IMR-90 (cell line): ENCODE data around the gene PTAR1. TPM values are rescaled to one million over a fixed set of nuclear protein-coding genes. Genes with fewer than 3 reads are reported as not detected.

ENCODE experiments used
- ATAC-seq: fragments of 200-7000 bp; cut with Tn5 transposase; 2 replicates; pipeline ENCODE4 v1.9.1; 2020; ENCODE audit warnings: low read depth, mild to moderate bottlenecking, moderate library complexity
- BruUV-seq: library from RNA; stranded (reverse); fragments of 400-500 nt; replicated peaks from 2 replicates; lab custom pipeline; 2021; lab: Mats Ljungman, UMichigan
- CTCF ChIA-PET: fragments of 300-600 bp; formaldehyde crosslinking; extraction: SDS; loops from one replicate; lab custom pipeline; 2021; ENCODE audit warnings: antibody characterized with exemption; lab: Yijun Ruan, JAX
- POLR2A ChIA-PET: fragments of 300-600 bp; sonication (Branson Sonifier 250); formaldehyde crosslinking; loops from one replicate; lab custom pipeline; 2022; ENCODE audit warnings: antibody characterized with exemption; ENCODE audit not compliant: unreplicated experiment; lab: Charles Lee
- DNase-seq: peaks from one replicate; pipeline ENCODE4 v3.0.0; 2013
- H2AFZ ChIP-seq: replicated peaks from 2 replicates; pipeline ENCODE3; 2013; ENCODE audit warnings: low read length, mild to moderate bottlenecking; ENCODE audit not compliant: poor library complexity
- H2AK5ac ChIP-seq: 2 replicates; pipeline ENCODE4 v1.6.1; 2013; ENCODE audit warnings: low read depth, low read length, inconsistent platforms
- H2AK9ac ChIP-seq: replicated peaks from 2 replicates; pipeline ENCODE3; 2013; ENCODE audit warnings: mild to moderate bottlenecking, low read depth, low read length, moderate library complexity; ENCODE audit not compliant: poor library complexity
- H2BK120ac ChIP-seq: 2 replicates; pipeline ENCODE4 v1.6.1; 2013; ENCODE audit warnings: low read depth, low read length, inconsistent platforms
- H2BK15ac ChIP-seq: 3 replicates; pipeline ENCODE4 v1.6.1; 2013; ENCODE audit warnings: low read depth, low read length, inconsistent platforms
- H2BK20ac ChIP-seq: 2 replicates; pipeline ENCODE4 v1.6.1; 2013; ENCODE audit warnings: low read depth, mild to moderate bottlenecking, inconsistent platforms, low read length, moderate library complexity
- H2BK5ac ChIP-seq: 2 replicates; pipeline ENCODE4 v1.6.1; 2013; ENCODE audit warnings: mild to moderate bottlenecking, low read depth, low read length, inconsistent platforms; ENCODE audit not compliant: poor library complexity, severe bottlenecking
- H3K14ac ChIP-seq: replicated peaks from 2 replicates; pipeline ENCODE4 v1.6.1; 2013; ENCODE audit warnings: low read depth, low read length, inconsistent platforms
- H3K18ac ChIP-seq: 2 replicates; pipeline ENCODE4 v1.6.1; 2013; ENCODE audit warnings: low read depth, low read length, control low read depth
- H3K23ac ChIP-seq: 2 replicates; pipeline ENCODE4 v1.6.1; 2013; ENCODE audit warnings: low read depth, low read length, inconsistent platforms
- H3K27ac ChIP-seq: 2 replicates; pipeline ENCODE4 v1.5.1; 2013; ENCODE audit warnings: mild to moderate bottlenecking, control low read depth, low read length; ENCODE audit not compliant: insufficient read depth
- H3K27me3 ChIP-seq: 2 replicates; pipeline ENCODE4 v1.6.1; 2013; ENCODE audit warnings: low read length; ENCODE audit not compliant: control insufficient read depth, insufficient read depth
- H3K36me3 ChIP-seq: 2 replicates; pipeline ENCODE4 v1.6.1; 2013; ENCODE audit warnings: low read length, mixed read lengths; ENCODE audit not compliant: control insufficient read depth, insufficient read depth
- H3K4ac ChIP-seq: 2 replicates; pipeline ENCODE4 v1.6.1; 2013; ENCODE audit warnings: low read depth, low read length, inconsistent platforms
- H3K4me1 ChIP-seq: 2 replicates; pipeline ENCODE4 v1.6.1; 2013; ENCODE audit warnings: low read length, mixed read lengths; ENCODE audit not compliant: control insufficient read depth, insufficient read depth
- H3K4me2 ChIP-seq: 2 replicates; pipeline ENCODE4 v1.6.1; 2013; ENCODE audit warnings: low read depth, mild to moderate bottlenecking, control low read depth, low read length, moderate library complexity
- H3K4me3 ChIP-seq: 2 replicates; pipeline ENCODE4 v1.5.1; 2013; ENCODE audit warnings: low read depth, mild to moderate bottlenecking, control low read depth, low read length, moderate library complexity; ENCODE audit not compliant: insufficient read depth
- H3K56ac ChIP-seq: 2 replicates; pipeline ENCODE4 v1.6.1; 2013; ENCODE audit warnings: low read length, inconsistent platforms; ENCODE audit not compliant: insufficient read depth; ENCODE audit errors: extremely low read depth
- H3K79me1 ChIP-seq, 2 experiments: 2 replicates each; pipeline ENCODE4 v1.6.1; 2013; ENCODE audit warnings: low read length in 2 of 2, inconsistent platforms in 1 of 2, low read depth in 1 of 2
- H3K9ac ChIP-seq: 2 replicates; pipeline ENCODE4 v1.6.1; 2013; ENCODE audit warnings: low read depth, low read length, control low read depth
- H3K9me1 ChIP-seq: 2 replicates; pipeline ENCODE4 v1.6.1; 2013; ENCODE audit warnings: low read length, inconsistent platforms; ENCODE audit not compliant: insufficient read depth
- H3K9me3 ChIP-seq: 2 replicates; pipeline ENCODE4 v1.6.1; 2013; ENCODE audit warnings: low read length; ENCODE audit not compliant: control insufficient read depth, insufficient read depth
- H4K20me1 ChIP-seq: 2 replicates; pipeline ENCODE4 v1.6.1; 2013; ENCODE audit warnings: low read length, inconsistent platforms; ENCODE audit not compliant: insufficient read depth
- H4K5ac ChIP-seq: 2 replicates; pipeline ENCODE4 v1.6.1; 2013; ENCODE audit warnings: mild to moderate bottlenecking, low read depth, low read length, control low read depth
- H4K8ac ChIP-seq, 2 experiments: 2 replicates each; pipeline ENCODE4 v1.6.1; 2013; ENCODE audit warnings: low read depth in 2 of 2, low read length in 2 of 2, control low read depth in 1 of 2, inconsistent platforms in 1 of 2
- H4K91ac ChIP-seq: 2 replicates; pipeline ENCODE4 v1.6.1; 2013; ENCODE audit warnings: low read depth, low read length, inconsistent platforms; ENCODE audit not compliant: insufficient read depth
- MXI1 ChIP-seq: IDR thresholded peaks from 2 replicates; pipeline ENCODE4 v1.6.1; 2012; ENCODE audit warnings: low read depth, mild to moderate bottlenecking, low read length, moderate library complexity, borderline replicate concordance
- NFE2L2 ChIP-seq: fragments of 150-350 bp; IDR thresholded peaks from 2 replicates; pipeline ENCODE4 v1.6.1; 2016; ENCODE audit warnings: low read depth, mild to moderate bottlenecking, low read length
- WGBS, 2 experiments: methylation state at CpG; one replicate each; pipeline versions ENCODE4 v1.1.5 to v1.1.7; 2013; ENCODE audit warnings: missing lambda C conversion rate in 2 of 2; ENCODE audit not compliant: insufficient read length in 1 of 2; ENCODE audit errors: extremely low coverage in 2 of 2; 5-methylcytosine and 5-hydroxymethylcytosine counted together
- dilution Hi-C: fragments of 300-500 bp; cut with HindIII; formaldehyde crosslinking; loops from one replicate; pipeline ENCODE4 v1.14.3; 2018; ENCODE audit warnings: low sequenced_read_pairs; ENCODE audit not compliant: unreplicated experiment
- in situ Hi-C: fragments of 300-500 bp; cut with MboI; formaldehyde crosslinking; loops from 3 replicates; pipeline ENCODE4 v1.14.3; 2019; ENCODE audit warnings: low sequenced_read_pairs, inconsistent platforms, mixed read lengths
- intact Hi-C: fragments of 100-400 bp; cut with micrococcal nuclease; formaldehyde crosslinking; loops from 2 replicates; pipeline ENCODE4 v1.10.0; 2022
- polyA plus RNA-seq, 3 experiments: library from polyadenylated mRNA; depleted of rRNA; stranded (reverse); fragments of >200 nt; gene quantifications; 2 replicates each; pipeline ENCODE4 v1.2.3, GENCODE V29; 2012; ENCODE audit warnings: low replicate concordance in 1 of 3
- total RNA-seq: library from RNA; depleted of rRNA; stranded (reverse); fragments of >200 nt; gene quantifications from 2 replicates; pipeline ENCODE4 v1.2.3, GENCODE V29; 2012

Gene PTAR1
- total and polyA plus RNA-seq, 2 of the 4 experiments (the other 2 are of a cell fraction), result 10.6 to 110 TPM

- DNase-seq (no peak), ATAC-seq (no peak)
- Histone ChIP-seq H2BK15ac (no peak overlapping the region), H3K27me3 (no peaks in the 10 kb centered on the region), H4K5ac (no peak overlapping the region), H4K20me1 (peaks cover 2% of the 10 kb centered on the region; the same call in 1 of the 2 replicates), H3K36me3 (no peaks in the 10 kb centered on the region), H2AK9ac (peak overlapping the region; percentile 87), H3K4me1 (peaks cover 6% of the 10 kb centered on the region), H3K4me3 (peak overlapping the region; percentile 69), H3K23ac (peak overlapping the region; percentile 44), H4K8ac (no peak overlapping the region; a peak in 1 of 4 replicates), H3K56ac (peak overlapping the region; percentile 10; the same call in 1 of the 2 replicates), H2BK120ac (peak overlapping the region; percentile 42; the same call in 1 of the 2 replicates), H3K18ac (no peak overlapping the region), H4K91ac (peak overlapping the region; percentile 41; the same call in 1 of the 2 replicates), H2AFZ (peak overlapping the region; percentile 96), H2BK5ac (no peak overlapping the region), H3K4me2 (peak overlapping the region; percentile 90), H3K27ac (peak overlapping the region; percentile 36), H2AK5ac (peak overlapping the region; percentile 64), H3K9me1 (peaks cover 7% of the 10 kb centered on the region), H3K79me1 (peaks cover 21 to 41% of the 10 kb centered on the region in 2 experiments), H3K14ac (peak overlapping the region; percentile 22; the same call in 1 of the 2 replicates), H3K9ac (peak overlapping the region; percentile 69), H3K4ac (peak overlapping the region; percentile 33), H3K9me3 (no peaks in the 10 kb centered on the region), H2BK20ac (no peak overlapping the region)
- 46% methylated on average over 9 of the region's 15 CpGs; no CpG with 5 or more reads in 1 of the 2 experiments for WGBS, 2 experiments
- CTCF ChIA-PET, result interaction anchor here (0.6 to 1.5 kb wide), 3 partner anchors 11 to 185 kb away, joined by 3 to 4 read pairs (median 3); no protein-coding TSS in a partner anchor
- dilution Hi-C loops, result no loop called here
- POLR2A ChIA-PET, result no interaction called here
- BruUV-seq, result no TSS peak
- TF ChIP-seq NFE2L2, result no peak
- TF ChIP-seq MXI1, result no peak
- intact Hi-C loops, result loop anchor here (5.0 to 10.0 kb wide), 2 partner anchors 114 to 553 kb away; no protein-coding TSS in a partner anchor
- in situ Hi-C loops, result loop anchor here (10.0 to 25.0 kb wide), 3 partner anchors 203 to 566 kb away; no protein-coding TSS in a partner anchor
These were observed 88.4 kb downstream of the PTAR1 start for GRCh38 chr9:69671311-69671878.
